ENCODE measurements around the gene RAPGEF4. TPM values are rescaled to one million over a fixed set of nuclear protein-coding genes. Genes with fewer than 3 reads are reported as not detected.

Gene RAPGEF4
- polyA plus RNA-seq, 1 experiment: 1.3 TPM

- TF ChIP-seq CTCF (IDR thresholded peaks at IDR 0.05; ENCODE audit: low read depth, low read length): no peak
- no peak for DNase-seq (ENCODE audit: low read depth, low spot score)
- H3K27ac ChIP-seq (ENCODE audit: low read depth, low read length): no peak overlapping the region
- POLR2A ChIA-PET: no interaction called here
- CTCF ChIA-PET: interaction anchor here (1.7 kb wide), 2 partner anchors 43 to 45 kb away, joined by 3 to 8 read pairs; no protein-coding TSS in a partner anchor
- peaks cover 10% of the 10 kb centered on the region for H3K27me3 ChIP-seq (ENCODE audit: control insufficient read depth, insufficient read depth, low read length)
- H3K9me3 ChIP-seq (ENCODE audit: control insufficient read depth, insufficient read depth, low read length): no peaks in the 10 kb centered on the region
- H3K4me3 ChIP-seq (ENCODE audit: low read depth, low read length): no peak overlapping the region
These were observed 151.6 kb downstream of the RAPGEF4 start for GRCh38 chr2:172887280-172887679.

- H3K9me3 ChIP-seq (ENCODE audit: control insufficient read depth, insufficient read depth, low read length): no peaks in the 10 kb centered on the region
- no peak overlapping the region for H3K4me3 ChIP-seq (ENCODE audit: low read depth, low read length)
- TF ChIP-seq CTCF (IDR thresholded peaks at IDR 0.05; ENCODE audit: low read depth, low read length): no peak
- no peak for DNase-seq (ENCODE audit: low read depth, low spot score)
- ChIA-PET CTCF (no interaction called here), POLR2A (no interaction called here)
- H3K27me3 ChIP-seq (ENCODE audit: control insufficient read depth, insufficient read depth, low read length): peaks cover 21% of the 10 kb centered on the region
- no peak overlapping the region for H3K27ac ChIP-seq (ENCODE audit: low read depth, low read length)
These were observed 153.3 kb downstream of the RAPGEF4 start for GRCh38 chr2:172888714-172889669.

- Histone ChIP-seq H3K9me3 (ENCODE audit: control insufficient read depth, insufficient read depth, low read length) (no peaks in the 10 kb centered on the region), H3K4me3 (ENCODE audit: low read depth, low read length) (no peak overlapping the region), H3K27ac (ENCODE audit: low read depth, low read length) (no peak overlapping the region), H3K27me3 (ENCODE audit: control insufficient read depth, insufficient read depth, low read length) (peaks cover 23% of the 10 kb centered on the region)
- CTCF ChIA-PET: no interaction called here
- TF ChIP-seq CTCF (IDR thresholded peaks at IDR 0.05; ENCODE audit: low read depth, low read length): no peak
- no peak for DNase-seq (ENCODE audit: low read depth, low spot score)
- POLR2A ChIA-PET: no interaction called here
These were observed 154.3 kb downstream of the RAPGEF4 start for GRCh38 chr2:172889768-172890430.

GRCh38 chr2:172893111-172893510, 157.5 kb downstream of the RAPGEF4 start:
- no peaks in the 10 kb centered on the region for H3K9me3 ChIP-seq (ENCODE audit: control insufficient read depth, insufficient read depth, low read length)
- H3K4me3 ChIP-seq (ENCODE audit: low read depth, low read length): no peak overlapping the region
- no peak for DNase-seq (ENCODE audit: low read depth, low spot score)
- ChIA-PET CTCF (no interaction called here), POLR2A (no interaction called here)
- H3K27me3 ChIP-seq (ENCODE audit: control insufficient read depth, insufficient read depth, low read length): peaks cover 33% of the 10 kb centered on the region
- H3K27ac ChIP-seq (ENCODE audit: low read depth, low read length): no peak overlapping the region
- no peak for TF ChIP-seq CTCF (IDR thresholded peaks at IDR 0.05; ENCODE audit: low read depth, low read length)

- peaks cover 39% of the 10 kb centered on the region for H3K27me3 ChIP-seq (ENCODE audit: control insufficient read depth, insufficient read depth, low read length)
- POLR2A ChIA-PET: no interaction called here
- CTCF ChIA-PET: interaction anchor here (1.1 kb wide), 1 partner anchor 38 kb away, joined by 3 read pairs; no protein-coding TSS in a partner anchor
- TF ChIP-seq CTCF (IDR thresholded peaks at IDR 0.05; ENCODE audit: low read depth, low read length): no peak
- H3K4me3 ChIP-seq (ENCODE audit: low read depth, low read length): no peak overlapping the region
- H3K27ac ChIP-seq (ENCODE audit: low read depth, low read length): no peak overlapping the region
- H3K9me3 ChIP-seq (ENCODE audit: control insufficient read depth, insufficient read depth, low read length): no peaks in the 10 kb centered on the region
- no peak for DNase-seq (ENCODE audit: low read depth, low spot score)
These were observed 158.0 kb downstream of the RAPGEF4 start for GRCh38 chr2:172893671-172894070.
